GM18951 (cell line): ENCODE results near the gene ATP6V1G2.

ENCODE experiments used
- POLR2A ChIP-seq: IDR thresholded peaks from 4 replicates; pipeline ENCODE4 v1.6.1; 2011; ENCODE audit warnings: mild to moderate bottlenecking; ENCODE audit not compliant: insufficient read length, insufficient read depth; ENCODE audit errors: extremely low read depth
- in situ Hi-C: fragments of 300-500 bp; cut with MboI; formaldehyde crosslinking; loops from one replicate; pipeline ENCODE4 v1.12.0; 2022; ENCODE audit warnings: low sequenced_read_pairs, mixed read lengths, inconsistent platforms; ENCODE audit not compliant: unreplicated experiment

The ATP6V1G2 gene

GRCh38 chr6:31548544-31548873 lies 2.1 kb upstream of the ATP6V1G2 start:
- no peak for TF ChIP-seq POLR2A
- in situ Hi-C loops: no loop called here

DNA sequence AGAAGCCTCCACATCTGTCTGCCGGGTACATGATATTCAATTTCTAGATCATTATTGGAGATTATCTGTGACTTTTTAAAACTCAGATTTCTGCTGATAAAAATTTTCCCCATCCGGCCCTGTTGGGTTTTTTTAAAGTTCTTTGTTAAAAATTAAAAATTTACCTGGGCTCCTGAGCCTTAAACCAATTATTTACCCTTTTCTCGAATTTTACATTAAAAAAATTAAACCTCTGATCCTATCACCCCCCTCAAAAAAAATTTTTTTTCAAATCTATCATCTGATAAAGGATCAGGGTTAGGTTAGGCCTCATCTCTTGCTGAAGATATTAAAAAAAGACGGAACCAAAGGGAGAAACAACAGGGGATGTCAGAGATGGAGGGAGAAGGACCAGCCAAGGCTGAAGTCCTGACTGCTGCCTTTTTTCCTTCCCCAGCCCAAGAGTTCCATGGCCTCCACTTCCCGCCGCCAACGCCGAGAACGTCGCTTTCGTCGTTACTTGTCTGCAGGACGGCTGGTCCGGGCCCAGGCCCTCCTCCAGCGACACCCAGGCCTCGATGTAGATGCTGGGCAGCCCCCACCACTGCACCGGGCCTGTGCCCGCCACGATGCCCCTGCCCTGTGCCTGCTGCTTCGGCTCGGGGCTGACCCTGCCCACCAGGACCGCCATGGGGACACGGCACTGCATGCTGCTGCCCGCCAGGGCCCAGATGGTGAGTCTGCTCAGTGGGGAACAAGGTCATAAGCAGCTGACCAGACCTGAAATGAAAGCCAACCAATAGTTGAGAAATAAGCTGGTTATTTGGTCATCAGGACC lies 1.5 kb upstream of the ATP6V1G2 start:
- no peak for TF ChIP-seq POLR2A
- in situ Hi-C loops: no loop called here

GRCh38 chr6:31546958-31547726 lies 734 bp upstream of the ATP6V1G2 start, which contains the start of gene NFKBIL1:
NFKBIL1 (plus strand) TSS chr6:31547608; CDS start chr6:31547695, 87 bp downstream.
- peak; percentile 59 for TF ChIP-seq POLR2A
- in situ Hi-C loops: no loop called here

DNA sequence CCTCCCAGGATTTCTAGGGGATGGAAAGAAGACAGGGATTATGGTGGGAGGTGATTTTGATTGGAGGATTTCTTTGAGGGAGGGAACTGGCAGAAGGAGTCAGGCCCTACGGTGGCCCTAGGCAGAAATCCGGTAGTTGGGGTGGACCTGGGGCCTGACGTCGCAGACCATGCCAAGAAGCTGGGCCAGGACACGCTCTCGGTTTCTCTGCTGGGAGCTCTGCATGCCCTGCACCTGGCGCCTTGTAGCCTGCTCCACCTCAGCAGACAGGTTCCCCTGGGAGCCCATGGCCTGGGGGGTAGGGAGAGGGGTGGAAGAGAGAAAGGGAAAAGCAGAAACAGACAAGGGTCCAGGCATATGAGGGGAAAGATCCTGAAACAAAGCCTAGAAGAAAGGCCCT lies 1.1 kb downstream of the ATP6V1G2 start:
- in situ Hi-C loops: no loop called here

GRCh38 chr6:31544676-31545075 lies 1.7 kb downstream of the ATP6V1G2 start:
- no peak for TF ChIP-seq POLR2A
- in situ Hi-C loops: no loop called here

More for the DNA sequence above, 1.1 kb downstream of the ATP6V1G2 start:
- no peak for TF ChIP-seq POLR2A

DNA sequence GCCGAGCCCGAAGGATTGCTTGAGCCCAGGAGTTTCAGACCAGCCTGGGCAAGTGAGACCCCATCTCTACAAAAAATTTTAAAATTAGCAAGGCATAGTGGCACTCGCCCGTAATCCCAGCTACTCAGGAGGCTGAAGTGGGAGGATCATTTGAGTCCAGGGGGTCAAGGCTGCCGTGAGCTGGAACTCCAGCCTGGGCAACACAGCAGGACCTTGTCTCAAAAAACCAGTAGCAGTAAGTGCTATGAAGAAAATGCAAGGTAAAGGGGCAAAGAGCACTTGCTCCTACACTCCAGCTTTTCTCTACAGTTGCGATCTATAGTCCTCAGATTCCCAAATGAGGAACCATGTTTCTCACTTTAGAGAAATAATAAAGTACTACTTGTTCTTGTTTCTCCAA lies 2.8 kb downstream of the ATP6V1G2 start:
- in situ Hi-C loops: no loop called here
- TF ChIP-seq POLR2A: no peak

DNA sequence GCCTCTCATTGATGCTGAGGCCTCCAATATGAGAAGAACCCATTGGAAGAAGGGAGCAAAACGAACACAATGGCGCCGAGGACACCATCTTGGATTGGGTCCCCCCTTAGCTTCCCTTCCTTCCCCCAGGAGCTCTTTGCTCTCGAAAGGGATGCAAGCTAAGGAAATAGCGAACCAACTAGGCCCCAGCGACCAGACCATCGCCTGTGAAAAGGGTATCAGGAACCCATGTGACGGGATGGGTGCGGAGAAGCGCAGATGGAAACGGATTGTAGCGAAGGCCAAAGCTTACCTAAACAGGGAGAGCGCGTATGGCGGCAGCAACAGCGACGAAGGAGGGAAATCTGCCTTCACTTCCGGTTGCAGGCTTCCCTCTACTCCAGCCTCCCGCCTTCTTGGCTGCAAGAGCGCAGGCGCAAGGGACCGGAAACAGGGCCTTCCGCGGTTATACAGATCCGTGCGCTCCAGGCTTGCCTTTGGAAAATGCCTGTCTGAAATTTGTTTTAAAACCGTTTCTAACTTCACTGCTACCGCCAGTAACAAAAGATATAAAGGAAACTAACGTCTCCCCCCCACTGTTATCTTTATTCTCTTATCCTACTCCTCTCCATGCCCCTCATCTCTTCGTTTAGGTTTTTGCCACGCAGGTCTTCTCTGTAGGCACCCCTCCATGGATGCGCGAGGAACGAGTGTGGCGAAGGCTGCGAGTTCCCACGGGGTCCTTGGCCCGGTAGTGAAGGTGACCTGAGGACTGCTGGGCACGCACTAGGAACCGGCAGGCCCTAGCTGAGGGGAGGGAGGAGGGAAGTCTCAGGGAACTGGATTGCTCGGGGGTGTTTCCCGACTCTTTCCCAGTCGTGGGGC lies 4.5 kb downstream of the ATP6V1G2 start, which contains the start of gene DDX39B:
Gene DDX39B, minus strand, starts transcription at position 346 of the 864 bp plus-strand sequence. CDS start 1,471 bp downstream, outside the sequence.
- in situ Hi-C loops: no loop called here
- peak; percentile 86 for TF ChIP-seq POLR2A

GRCh38 chr6:31541059-31541657 lies 5.2 kb downstream of the ATP6V1G2 start:
- TF ChIP-seq POLR2A: no peak
- in situ Hi-C loops: no loop called here

GRCh38 chr6:31540640-31541039 lies 5.8 kb downstream of the ATP6V1G2 start:
- in situ Hi-C loops: no loop called here
- TF ChIP-seq POLR2A: no peak

DNA sequence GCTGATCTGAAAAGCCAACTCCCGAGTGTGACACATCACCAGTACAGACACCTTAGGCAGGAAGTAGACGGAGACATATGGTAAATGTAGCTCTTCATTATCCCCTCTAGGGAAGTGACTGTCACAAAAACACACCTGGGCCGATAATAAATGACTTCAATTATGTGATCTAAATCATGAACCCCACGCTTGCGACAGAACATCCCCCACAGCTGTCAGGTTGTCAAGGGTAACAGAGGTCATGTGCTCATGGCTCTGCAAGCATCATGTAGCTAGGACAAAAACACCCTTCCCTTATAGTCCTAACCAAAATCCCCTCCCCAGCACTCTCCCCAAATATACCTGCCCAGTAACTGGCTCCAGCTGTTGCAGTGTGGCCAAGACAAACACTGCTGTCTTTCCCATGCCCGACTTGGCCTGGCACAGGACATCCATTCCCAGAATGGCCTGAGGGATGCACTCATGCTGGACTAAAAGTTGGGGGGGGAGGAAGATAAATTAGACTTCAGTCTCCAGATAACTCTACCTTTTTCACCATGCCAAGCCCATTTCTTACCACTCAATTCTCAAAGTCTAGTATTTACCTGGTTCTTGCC lies 7.5 kb downstream of the ATP6V1G2 start:
- no peak for TF ChIP-seq POLR2A
- in situ Hi-C loops: no loop called here

DNA sequence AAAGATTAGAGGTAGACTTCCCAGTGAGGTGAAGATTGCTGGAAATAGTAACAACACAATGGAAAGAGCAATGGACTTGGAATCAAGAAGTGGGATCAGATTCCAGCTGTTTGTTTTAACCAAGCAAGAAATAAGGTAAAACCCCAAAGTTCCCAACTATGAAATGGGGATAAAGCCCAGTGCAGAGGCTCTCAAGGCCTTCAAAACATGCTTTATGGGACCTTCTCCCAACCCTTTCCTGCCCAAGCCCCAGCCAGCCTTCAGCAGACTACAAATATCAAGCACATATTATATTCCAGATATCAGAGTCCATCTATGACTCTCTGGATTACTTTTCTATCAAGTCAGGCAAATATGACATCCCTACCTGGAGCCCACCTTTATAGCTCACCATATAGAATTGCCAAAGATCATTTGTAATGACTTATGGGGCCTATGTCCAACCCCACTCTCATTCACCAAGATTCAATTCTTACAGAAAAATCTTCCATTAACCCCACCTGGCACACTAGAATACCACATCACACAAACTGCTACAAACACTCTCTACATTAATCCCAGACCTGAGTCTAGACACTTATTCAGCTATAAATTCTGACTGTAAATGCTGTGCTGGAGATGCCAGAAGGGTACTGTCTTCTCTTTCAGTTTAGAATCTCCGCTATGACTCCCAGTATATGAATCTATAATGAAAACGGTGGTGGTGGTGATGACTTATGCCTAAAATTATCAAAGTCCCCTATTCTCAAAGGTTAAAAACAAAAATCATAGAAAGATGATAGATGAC lies 10.7 kb downstream of the ATP6V1G2 start:
- in situ Hi-C loops: no loop called here

More for the DNA sequence above, 10.7 kb downstream of the ATP6V1G2 start:
- no peak for TF ChIP-seq POLR2A
